GM18867 (cell line): Measurements from ENCODE around the gene PIM1.

ENCODE experiments used
- ATAC-seq: cut with Tn5 transposase; IDR thresholded peaks from one replicate; pipeline ENCODE4 v1.9.1; 2021; ENCODE audit warnings: mild to moderate bottlenecking, moderate library complexity; ENCODE audit not compliant: unreplicated experiment

PIM1 gene

DNA sequence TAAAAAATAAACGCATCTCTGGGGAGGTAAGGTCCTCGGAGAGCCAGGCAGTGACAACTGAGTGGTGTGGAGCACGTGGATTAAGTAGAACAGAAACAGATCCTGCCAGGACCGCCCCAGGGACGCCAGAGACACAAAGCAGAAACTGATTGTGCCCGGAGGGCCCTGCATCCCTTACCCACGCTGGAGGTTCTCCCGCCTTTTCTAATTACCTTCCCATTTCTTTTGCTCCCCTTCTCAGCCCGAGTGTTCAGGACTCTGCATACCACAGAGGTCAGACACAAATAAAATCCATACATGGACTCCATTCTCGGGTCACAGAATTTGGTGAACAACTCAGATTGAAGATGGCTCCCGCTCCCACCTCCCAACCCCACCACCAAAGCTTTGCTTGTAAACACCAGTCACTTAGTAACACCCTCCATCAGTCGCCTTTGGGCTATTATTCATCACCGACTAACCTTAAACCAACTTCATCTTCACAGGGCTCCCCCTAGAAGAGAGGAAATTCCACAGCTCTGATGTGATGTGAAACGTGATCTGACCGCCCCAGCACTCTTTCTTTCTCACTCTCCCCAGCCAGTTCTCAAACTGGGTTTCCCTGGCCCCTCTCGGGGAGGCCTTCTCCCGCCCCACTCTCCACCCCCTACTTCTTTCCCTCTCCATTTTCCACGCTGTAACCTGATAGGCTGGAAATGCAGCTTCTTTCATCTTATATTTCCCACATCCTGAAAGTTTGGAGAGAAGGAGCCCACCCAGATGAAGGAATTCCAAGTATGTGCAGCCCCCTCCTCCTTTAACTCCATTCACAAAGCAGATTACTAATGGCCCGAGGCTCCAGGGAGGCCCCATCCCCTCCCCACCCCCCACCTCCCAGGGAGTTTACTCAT, 32.5 kb upstream of the PIM1 start:
- no peak for ATAC-seq

DNA sequence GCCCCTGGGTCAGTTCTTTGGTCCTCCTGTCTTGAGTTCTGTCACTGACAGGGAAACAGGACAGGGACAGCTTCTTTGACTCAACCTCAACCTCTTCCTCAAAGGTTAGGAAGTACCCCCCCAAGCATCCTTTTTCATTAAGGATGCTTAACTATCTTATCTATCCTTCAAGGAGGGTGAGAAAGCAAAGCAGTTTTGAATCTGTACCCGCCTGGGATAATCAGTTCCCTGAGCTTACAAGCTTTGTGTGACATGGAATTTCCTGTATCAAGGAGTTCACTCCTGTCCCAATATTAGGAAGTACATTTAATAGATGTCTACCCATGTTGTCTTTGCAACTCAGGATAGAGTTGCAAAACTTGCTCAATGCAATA, 31.1 kb upstream of the PIM1 start:
- no peak for ATAC-seq

- ATAC-seq = no peak
Measured at GRCh38 chr6:37139230-37139962, 30.6 kb upstream of the PIM1 start.

DNA sequence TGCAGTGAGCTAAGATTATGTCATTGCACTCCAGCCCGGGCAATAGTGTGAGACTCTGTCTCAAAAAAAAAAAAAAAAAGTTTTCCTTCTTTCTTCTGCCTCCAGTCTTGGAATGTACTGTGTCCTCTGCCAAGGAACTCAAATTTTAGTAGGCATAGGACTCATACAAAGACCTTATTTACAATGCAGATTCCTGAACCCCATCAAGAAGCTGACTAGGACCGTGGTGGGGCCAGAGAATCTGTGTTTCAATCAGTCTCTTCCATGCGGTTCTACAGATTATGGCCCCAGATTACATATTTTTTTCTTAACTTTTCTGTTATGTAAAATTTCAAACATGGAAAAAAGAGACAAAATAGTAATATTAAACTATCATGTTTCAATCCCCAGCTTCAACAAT, 29.8 kb upstream of the PIM1 start:
- ATAC-seq = no peak

- ATAC-seq = no peak
Measured at GRCh38 chr6:37141281-37142049, 28.5 kb upstream of the PIM1 start.

DNA sequence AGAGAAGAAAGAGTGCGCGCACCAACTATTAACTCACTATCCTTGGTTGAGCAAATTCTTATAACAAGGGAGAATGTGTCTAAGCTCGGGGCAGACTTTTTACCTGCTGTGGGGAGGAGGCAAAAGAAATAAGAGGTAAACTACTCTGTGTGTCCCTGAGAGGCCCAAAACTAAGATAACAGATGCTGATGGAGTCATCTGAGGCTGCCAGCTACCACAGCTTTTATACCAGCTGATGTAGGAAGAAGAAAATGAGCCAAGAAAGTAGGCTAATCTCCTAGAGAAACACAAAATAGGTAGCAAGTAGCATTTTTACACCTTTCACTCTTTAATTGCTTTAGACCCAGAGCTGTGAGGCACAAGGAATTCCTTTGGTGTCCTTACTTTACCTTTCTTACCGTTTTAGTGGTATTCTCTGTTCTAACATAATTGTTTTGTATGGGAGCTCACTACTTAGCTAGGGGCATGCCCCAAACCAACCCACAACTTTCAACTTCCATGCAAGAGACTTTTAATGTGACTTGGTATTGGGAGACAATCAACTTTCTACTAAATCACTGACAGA, 27.8 kb upstream of the PIM1 start:
- ATAC-seq = no peak

DNA sequence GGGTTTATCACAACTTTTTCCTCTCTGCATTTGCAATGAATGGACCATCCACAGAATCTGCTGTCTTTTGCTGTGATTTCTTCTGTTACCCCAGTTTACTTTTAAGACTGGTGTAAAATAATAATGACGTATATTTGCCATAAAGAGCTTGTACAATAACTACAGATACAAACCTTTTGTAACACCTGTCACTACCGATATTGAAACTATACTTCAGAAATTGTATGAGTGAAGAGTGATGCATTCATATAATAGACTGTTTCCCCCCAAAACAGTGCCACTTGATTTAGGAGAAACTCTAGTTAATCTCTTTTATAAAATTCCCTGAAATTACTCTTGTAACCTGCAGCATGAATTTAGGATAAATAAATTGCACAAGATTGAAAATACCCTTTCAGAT, 26.4 kb upstream of the PIM1 start:
- no peak for ATAC-seq

- no peak for ATAC-seq
Measured at GRCh38 chr6:37145443-37145842, 24.5 kb upstream of the PIM1 start.

DNA sequence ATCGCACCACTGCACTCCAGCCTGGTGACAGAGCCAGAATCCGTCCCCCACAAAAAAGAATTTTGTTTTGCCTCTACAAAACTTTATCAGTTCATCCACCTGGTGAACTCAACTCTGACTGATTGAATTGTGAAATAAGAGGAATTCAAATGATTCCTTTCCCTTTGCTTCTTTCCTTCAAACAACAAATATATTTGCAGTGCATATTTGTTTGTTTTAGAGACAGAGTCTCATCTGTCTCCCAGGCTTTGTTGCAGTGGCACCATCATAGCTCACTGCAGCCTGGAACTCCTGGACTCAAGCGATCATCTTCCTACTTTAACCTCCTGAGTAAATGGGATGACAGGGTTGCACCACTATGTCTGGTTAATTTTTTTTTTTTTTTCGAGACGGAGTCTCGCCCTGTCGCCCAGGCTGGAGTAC, 23.2 kb upstream of the PIM1 start:
- no peak for ATAC-seq

DNA sequence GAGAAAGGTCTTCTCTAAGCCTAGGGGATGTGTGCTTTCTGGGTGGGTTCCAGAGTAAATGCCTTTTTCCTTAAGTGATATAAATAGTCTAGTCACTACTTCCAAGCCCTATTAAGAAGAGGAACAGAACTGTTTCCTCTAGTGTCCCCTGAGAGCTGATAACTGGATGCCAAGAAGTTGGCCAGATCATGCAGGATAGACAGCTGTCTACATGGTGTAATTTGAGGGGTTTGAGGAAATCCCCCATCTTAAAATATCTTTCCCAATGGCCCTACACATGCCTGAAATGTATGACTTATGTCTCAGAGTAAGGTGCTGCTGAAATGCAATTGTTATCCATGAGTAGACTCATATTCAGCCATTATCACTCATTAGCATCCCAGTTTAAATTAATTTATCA, 20.2 kb upstream of the PIM1 start:
- no peak for ATAC-seq

DNA sequence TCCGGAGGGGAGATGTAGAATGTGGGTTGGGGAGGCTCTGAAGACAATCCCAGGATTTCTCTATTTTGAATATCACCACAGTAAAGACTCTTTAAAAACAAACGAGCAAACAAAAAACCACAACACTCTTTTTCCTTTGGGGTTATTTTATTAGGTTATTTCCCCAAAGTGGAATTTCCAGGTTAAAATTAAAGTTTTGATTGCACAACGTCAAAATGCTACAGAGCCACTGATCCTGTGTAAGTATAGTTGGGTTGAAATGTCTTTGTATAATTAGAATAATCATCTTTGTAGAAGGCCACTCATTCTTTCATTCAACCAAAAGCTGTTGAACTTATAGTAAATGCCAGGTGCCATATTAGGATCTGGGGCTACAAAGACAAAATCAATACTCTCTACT, 19.6 kb upstream of the PIM1 start:
- no peak for ATAC-seq

- ATAC-seq = peak; percentile 93
Measured at GRCh38 chr6:37155394-37156312, 14.3 kb upstream of the PIM1 start.

GRCh38 chr6:37158508-37158907, 11.4 kb upstream of the PIM1 start:
- no peak for ATAC-seq

GRCh38 chr6:37160922-37161778, 8.8 kb upstream of the PIM1 start:
- no peak for ATAC-seq

DNA sequence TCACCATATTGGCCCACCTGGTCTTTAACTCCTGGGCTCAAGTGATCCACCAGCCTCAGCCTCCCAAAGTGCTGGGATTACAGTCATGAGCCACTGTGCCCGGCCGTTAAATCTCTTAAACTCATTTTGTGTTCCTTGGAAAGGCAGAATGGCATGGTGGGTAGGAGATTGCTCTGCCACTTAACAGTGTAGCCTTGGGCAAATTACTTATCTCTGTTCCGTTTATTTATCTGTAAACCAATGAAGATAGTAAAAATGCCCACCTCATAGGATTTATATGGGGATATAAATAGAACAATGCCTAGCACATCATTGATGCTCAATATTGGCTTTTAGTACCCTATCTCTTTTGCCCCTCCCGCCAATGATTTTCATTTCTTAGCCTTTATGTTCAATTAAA, 7.2 kb upstream of the PIM1 start:
- no peak for ATAC-seq

GRCh38 chr6:37168163-37168758, 1.7 kb upstream of the PIM1 start:
- ATAC-seq = no peak

DNA sequence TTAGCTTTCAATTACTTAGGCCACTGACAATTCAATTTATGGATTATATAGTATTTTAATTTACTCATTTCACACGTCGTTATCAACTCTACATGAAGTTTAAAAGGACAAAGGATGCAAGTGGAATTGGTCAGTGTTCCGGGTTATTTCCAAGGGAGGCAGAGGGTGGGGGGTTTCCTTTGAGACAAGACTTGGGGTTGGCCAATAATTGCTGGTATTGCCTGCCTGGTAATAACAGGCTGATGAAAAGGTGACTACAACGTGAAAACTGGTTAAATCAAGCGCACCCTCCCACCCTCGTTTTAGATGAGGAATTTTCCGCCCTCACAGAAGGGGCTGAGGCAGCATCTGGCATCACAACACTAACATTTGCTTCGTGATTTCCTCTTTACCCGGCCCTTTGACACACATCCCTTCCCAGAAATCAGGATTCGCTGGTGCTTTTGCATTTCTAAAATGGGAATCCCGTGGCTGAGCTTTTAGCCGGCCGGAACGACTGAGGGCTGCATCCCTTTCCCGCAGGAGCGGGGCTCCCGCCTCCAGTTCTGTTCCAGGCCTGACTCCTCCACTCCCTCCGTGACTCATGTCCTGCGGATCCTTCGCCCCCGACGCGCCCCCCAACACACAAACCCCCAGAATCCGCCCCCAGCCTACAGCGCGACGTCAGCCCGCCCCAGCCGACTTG, 999 bp upstream of the PIM1 start:
- no peak for ATAC-seq
